Body of pancreas (tissue), 4 donors: ENCODE measurements around the gene LDLRAD3. TPM values are rescaled to one million over a fixed set of nuclear protein-coding genes. Genes with fewer than 3 reads are reported as not detected.

Source experiments
- ATAC-seq: fragments of 150-250 bp; one replicate; pipeline ENCODE4 v1.9.1; 2016
- DNase-seq, 4 donors: peaks; one replicate each; pipeline ENCODE4 v3.0.0-alpha.2; 2019
- H3K27ac ChIP-seq, 4 donors: fragments of 200-600 bp; sonication (generic); 1 replicate in 3 of 4; 2 replicates in 1 of 4; pipeline versions ENCODE4 v1.5.1 to v1.6.1; 2016 to 2019; ENCODE audit warnings: mild to moderate bottlenecking in 1 of 4, mixed read lengths in 1 of 4, moderate library complexity in 1 of 4
- H3K27me3 ChIP-seq, 2 donors: fragments of 200-600 bp; sonication (generic); one replicate each; pipeline ENCODE4 v1.6.0; 2016; ENCODE audit warnings: mild to moderate bottlenecking in 1 of 2
- H3K36me3 ChIP-seq, 2 donors: fragments of 200-600 bp; sonication (generic); replicated peaks in 1 of 2; 2 replicates each; pipeline ENCODE4 v1.5.1; 2016; ENCODE audit warnings: low read depth in 2 of 2; ENCODE audit not compliant: insufficient read depth in 1 of 2
- H3K4me1 ChIP-seq: fragments of 200-600 bp; sonication (generic); one replicate; pipeline ENCODE4 v1.6.0; 2016
- H3K4me3 ChIP-seq, 2 donors: fragments of 200-600 bp; sonication (generic); 1 replicate in 1 of 2; 2 replicates in 1 of 2; pipeline ENCODE4 v1.5.1; 2016 to 2019
- H3K9me3 ChIP-seq, 3 donors: fragments of 200-600 bp; sonication (generic); 1 replicate in 2 of 3; 2 replicates in 1 of 3; pipeline ENCODE4 v1.5.1; 2016
- CTCF ChIP-seq, 7 experiments: fragments of 450-650 bp in 4 of 7; fragments of 200-600 bp in 3 of 7; sonication (generic) in 3 of 7; IDR thresholded peaks; one replicate each; pipeline ENCODE4 v1.5.1; 2016 to 2019; ENCODE audit warnings: antibody characterized with exemption in 7 of 7
- POLR2A ChIP-seq, 3 donors: fragments of 450-650 bp; IDR thresholded peaks; one replicate each; pipeline ENCODE4 v1.6.1; 2016; ENCODE audit warnings: antibody characterized with exemption in 3 of 3, mild to moderate bottlenecking in 2 of 3
- WGBS, 2 donors: methylation state at CpG; one replicate each; pipeline ENCODE4 v1.1.5; 2017; 5-methylcytosine and 5-hydroxymethylcytosine counted together
- intact Hi-C: fragments of 100-400 bp; cut with DNase I; formaldehyde crosslinking; loops from one replicate; pipeline ENCODE4 v1.15.1; 2023
- total RNA-seq, 2 donors: library from RNA; depleted of rRNA; stranded (reverse); fragments of >200 nt; gene quantifications; one replicate each; pipeline ENCODE4 v1.1.0, GENCODE V29; 2016

LDLRAD3 gene
- total RNA-seq, 2 donors from 2014 or later, result 5.7 to 7.9 TPM

GRCh38 chr11:36116161-36116560 lies 172.3 kb downstream of the LDLRAD3 start:
- no peak for TF ChIP-seq CTCF (IDR thresholded peaks at IDR 0.05)
- no peak for TF ChIP-seq POLR2A (IDR thresholded peaks at IDR 0.05)
- no peak for DNase-seq
- no peak overlapping the region for H3K27ac ChIP-seq
- H3K4me3 ChIP-seq, result no peak overlapping the region
- no peaks in the 10 kb centered on the region for H3K4me1 ChIP-seq
- 81 to 89% methylated on average over 6 of the region's 6 CpGs for WGBS, 2 donors
- no peaks in the 10 kb centered on the region for H3K36me3 ChIP-seq
- intact Hi-C loops, result no loop called here
- H3K9me3 ChIP-seq, result peaks cover 0 to 10% (median 0%) of the 10 kb centered on the region in 3 donors
- no peak for ATAC-seq
- H3K27me3 ChIP-seq, result no peaks in the 10 kb centered on the region

- H3K27ac ChIP-seq, result no peak overlapping the region
- no peak overlapping the region for H3K4me3 ChIP-seq
- no peaks in the 10 kb centered on the region for H3K36me3 ChIP-seq
- intact Hi-C loops, result no loop called here
- peaks cover 0 to 3% (median 0%) of the 10 kb centered on the region in 3 donors for H3K9me3 ChIP-seq
- ATAC-seq (no peak), DNase-seq (no peak)
- no peaks in the 10 kb centered on the region for H3K4me1 ChIP-seq
- TF ChIP-seq POLR2A (IDR thresholded peaks at IDR 0.05) (no peak), CTCF (IDR thresholded peaks at IDR 0.05) (no peak)
- 55 to 75% methylated on average over 2 of the region's 2 CpGs for WGBS, 2 donors
- H3K27me3 ChIP-seq, result no peaks in the 10 kb centered on the region
These were observed 174.2 kb downstream of the LDLRAD3 start for GRCh38 chr11:36118084-36118483.

GRCh38 chr11:36119300-36119699 lies 175.4 kb downstream of the LDLRAD3 start:
- intact Hi-C loops, result no loop called here
- TF ChIP-seq POLR2A (IDR thresholded peaks at IDR 0.05), result no peak
- TF ChIP-seq CTCF (IDR thresholded peaks at IDR 0.05), result no peak
- ATAC-seq (no peak), DNase-seq (no peak)
- no peak overlapping the region for H3K4me3 ChIP-seq
- H3K27me3 ChIP-seq, result no peaks in the 10 kb centered on the region
- no peak overlapping the region for H3K27ac ChIP-seq
- H3K4me1 ChIP-seq, result no peaks in the 10 kb centered on the region
- H3K9me3 ChIP-seq, result no peaks in the 10 kb centered on the region
- no peaks in the 10 kb centered on the region for H3K36me3 ChIP-seq

GRCh38 chr11:36121054-36121453 lies 177.2 kb downstream of the LDLRAD3 start:
- no peaks in the 10 kb centered on the region for H3K36me3 ChIP-seq
- 76 to 80% methylated on average over 6 of the region's 6 CpGs for WGBS, 2 donors
- H3K4me1 ChIP-seq, result no peaks in the 10 kb centered on the region
- H3K27me3 ChIP-seq, result no peaks in the 10 kb centered on the region
- no peak for DNase-seq
- no peak for ATAC-seq
- H3K27ac ChIP-seq, result no peak overlapping the region
- TF ChIP-seq POLR2A (IDR thresholded peaks at IDR 0.05) (no peak), CTCF (IDR thresholded peaks at IDR 0.05) (no peak)
- H3K4me3 ChIP-seq, result no peak overlapping the region
- H3K9me3 ChIP-seq, result no peaks in the 10 kb centered on the region
- intact Hi-C loops, result no loop called here

- no peaks in the 10 kb centered on the region for H3K36me3 ChIP-seq
- DNase-seq (no peak), ATAC-seq (no peak)
- intact Hi-C loops, result no loop called here
- no peak overlapping the region for H3K27ac ChIP-seq
- 54 to 71% methylated on average over 2 of the region's 2 CpGs for WGBS, 2 donors
- TF ChIP-seq POLR2A (IDR thresholded peaks at IDR 0.05), result no peak
- TF ChIP-seq CTCF (IDR thresholded peaks at IDR 0.05), result no peak
- H3K9me3 ChIP-seq, result no peaks in the 10 kb centered on the region
- H3K4me3 ChIP-seq, result no peak overlapping the region
- no peaks in the 10 kb centered on the region for H3K27me3 ChIP-seq
- H3K4me1 ChIP-seq, result no peaks in the 10 kb centered on the region
These were observed 178.8 kb downstream of the LDLRAD3 start for GRCh38 chr11:36122671-36123070.
